K562 (cell line): ENCODE results near the gene TMF1. TPM values are rescaled to one million over a fixed set of nuclear protein-coding genes. Genes with fewer than 3 reads are reported as not detected.

Source experiments
- ARID1B ChIP-seq: fragments of 450-650 bp; IDR thresholded peaks from 2 replicates; pipeline ENCODE4 v1.6.1; 2016; ENCODE audit warnings: antibody characterized with exemption, mild to moderate bottlenecking, inconsistent platforms
- CEBPB ChIP-seq: fragments of 450-650 bp; IDR thresholded peaks from 2 replicates; pipeline ENCODE4 v1.6.1; 2016; ENCODE audit warnings: missing genetic modification characterization, missing compliant biosample characterization
- E2F3 ChIP-seq: fragments of 250-450 bp; sonication (Bioruptor Pico); IDR thresholded peaks from 2 replicates; pipeline ENCODE4 v1.4.0; 2020; ENCODE audit warnings: mild to moderate bottlenecking
- HOXB6 ChIP-seq: fragments of 250-450 bp; sonication (Bioruptor Pico); IDR thresholded peaks from 2 replicates; pipeline ENCODE4 v1.5.1; 2022; ENCODE audit warnings: mild to moderate bottlenecking, borderline replicate concordance
- NR3C1 ChIP-seq: sonication (generic); formaldehyde crosslinking; IDR thresholded peaks from 2 replicates; pipeline ENCODE4 v1.8.1; 2022; ENCODE audit warnings: missing genetic modification reagents
- POLR2A ChIP-seq: fragments of 450-650 bp; conservative IDR thresholded peaks from 2 replicates; pipeline ENCODE4 v1.6.1; 2016
- SETDB1 ChIP-seq: IDR thresholded peaks from one replicate; pipeline ENCODE4 v1.6.1; 2012; ENCODE audit warnings: low read length, control low read depth, inconsistent platforms
- SNIP1 ChIP-seq: fragments of 450-650 bp; IDR thresholded peaks from 2 replicates; pipeline ENCODE4 v1.7.1; 2017; ENCODE audit warnings: low read depth, mild to moderate bottlenecking
- STAT5B ChIP-seq: fragments of 250-450 bp; sonication (Bioruptor Pico); IDR thresholded peaks from 2 replicates; pipeline ENCODE4 v1.8.0; 2021; ENCODE audit warnings: mild to moderate bottlenecking, inconsistent platforms
- TAF1 ChIP-seq: IDR thresholded peaks from 2 replicates; pipeline ENCODE4 v1.6.1; 2011; ENCODE audit warnings: mild to moderate bottlenecking, low read length, moderate library complexity; ENCODE audit not compliant: insufficient read depth, control insufficient read depth, severe bottlenecking; ENCODE audit errors: extremely low read depth
- TBP ChIP-seq: optimal IDR thresholded peaks from 2 replicates; pipeline ENCODE3; 2011; ENCODE audit warnings: low read depth, low read length, improper control_type of control experiment
- ZNF282 ChIP-seq: sonication (generic); formaldehyde crosslinking; IDR thresholded peaks from 2 replicates; pipeline ENCODE4 v1.8.1; 2023; ENCODE audit warnings: missing genetic modification reagents
- ZNF384 ChIP-seq: IDR thresholded peaks from 2 replicates; pipeline ENCODE4 v1.6.1; 2012; ENCODE audit warnings: low read depth, low read length, improper control_type of control experiment
- ZNF512 ChIP-seq: IDR thresholded peaks from 2 replicates; pipeline ENCODE4 v1.6.1; 2016; ENCODE audit warnings: missing genetic modification characterization, missing compliant biosample characterization
- ZNF695 ChIP-seq: fragments of 450-650 bp; formaldehyde crosslinking; IDR thresholded peaks from 2 replicates; pipeline ENCODE4 v1.4.0; 2020; ENCODE audit warnings: mild to moderate bottlenecking, moderate library complexity
- polyA plus RNA-seq, 8 experiments: library from polyadenylated mRNA; depleted of rRNA in 4 of 8; stranded (reverse) in 5 of 8; unstranded in 3 of 8; fragments of >200 nt; fragmentation: Nextera tagmentation in 2 of 8; fragmentation: Illumina TruSeq in 1 of 8; extraction: Ambion mirVana in 2 of 8; extraction: Trizol in 1 of 8; gene quantifications; 2 replicates each; pipeline versions ENCODE4 v1.2.1 to v1.2.3, GENCODE V29; 2011 to 2014; ENCODE audit warnings: inconsistent platforms in 1 of 8, missing spikeins in 1 of 8
- total RNA-seq, 7 experiments: library from RNA; depleted of rRNA in 6 of 7; stranded (reverse); fragments of >200 nt in 6 of 7; fragmentation: Illumina TruSeq in 2 of 7; extraction: Trizol in 2 of 7; gene quantifications; 2 replicates each; pipeline versions ENCODE4 v1.2.1 to v1.2.3, GENCODE V29; 2011 to 2021; ENCODE audit warnings: low replicate concordance in 1 of 7
- TF ChIP-seq, protein P1 (sequence below): fragments of 450-650 bp; IDR thresholded peaks from 2 replicates; pipeline ENCODE4 v1.7.1; 2018; ENCODE audit warnings: mild to moderate bottlenecking, low read depth; ENCODE audit not compliant: partially characterized antibody
- TF ChIP-seq, protein P2 (sequence below), 2 experiments: fragments of 450-650 bp; conservative IDR thresholded peaks; 2 replicates each; pipeline ENCODE4 v1.6.1; 2017; ENCODE audit warnings: mild to moderate bottlenecking in 2 of 2, moderate library complexity in 2 of 2
- TF ChIP-seq, protein P3 (sequence below), 2 experiments: fragments of 450-650 bp; IDR thresholded peaks; 2 replicates each; pipeline ENCODE4 v1.6.1; 2016
- TF ChIP-seq, protein P4 (sequence below), 3 experiments: IDR thresholded peaks in 2 of 3; conservative IDR thresholded peaks in 1 of 3; 2 replicates each; pipeline ENCODE4 v1.5.1; 2011 to 2012; ENCODE audit warnings: low read length in 3 of 3, mild to moderate bottlenecking in 3 of 3, control low read depth in 2 of 3, improper control_type of control experiment in 1 of 3, inconsistent platforms in 1 of 3, low read depth in 1 of 3, mixed read lengths in 1 of 3, moderate library complexity in 1 of 3; ENCODE audit not compliant: insufficient read depth in 2 of 3

The TMF1 gene
- total and polyA plus RNA-seq, 9 of the 15 experiments (the other 6 are each of a cell fraction or from before 2014, with no cell fraction given) = 3.1 to 13.9 (median 10.3) TPM

GRCh38 chr3:69013253-69014021, 38.7 kb downstream of the TMF1 start, which contains the start of gene EOGT (continued):
- TF ChIP-seq, protein P1, sequence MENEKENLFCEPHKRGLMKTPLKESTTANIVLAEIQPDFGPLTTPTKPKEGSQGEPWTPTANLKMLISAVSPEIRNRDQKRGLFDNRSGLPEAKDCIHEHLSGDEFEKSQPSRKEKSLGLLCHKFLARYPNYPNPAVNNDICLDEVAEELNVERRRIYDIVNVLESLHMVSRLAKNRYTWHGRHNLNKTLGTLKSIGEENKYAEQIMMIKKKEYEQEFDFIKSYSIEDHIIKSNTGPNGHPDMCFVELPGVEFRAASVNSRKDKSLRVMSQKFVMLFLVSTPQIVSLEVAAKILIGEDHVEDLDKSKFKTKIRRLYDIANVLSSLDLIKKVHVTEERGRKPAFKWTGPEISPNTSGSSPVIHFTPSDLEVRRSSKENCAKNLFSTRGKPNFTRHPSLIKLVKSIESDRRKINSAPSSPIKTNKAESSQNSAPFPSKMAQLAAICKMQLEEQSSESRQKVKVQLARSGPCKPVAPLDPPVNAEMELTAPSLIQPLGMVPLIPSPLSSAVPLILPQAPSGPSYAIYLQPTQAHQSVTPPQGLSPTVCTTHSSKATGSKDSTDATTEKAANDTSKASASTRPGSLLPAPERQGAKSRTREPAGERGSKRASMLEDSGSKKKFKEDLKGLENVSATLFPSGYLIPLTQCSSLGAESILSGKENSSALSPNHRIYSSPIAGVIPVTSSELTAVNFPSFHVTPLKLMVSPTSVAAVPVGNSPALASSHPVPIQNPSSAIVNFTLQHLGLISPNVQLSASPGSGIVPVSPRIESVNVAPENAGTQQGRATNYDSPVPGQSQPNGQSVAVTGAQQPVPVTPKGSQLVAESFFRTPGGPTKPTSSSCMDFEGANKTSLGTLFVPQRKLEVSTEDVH = no peak
- TF ChIP-seq SETDB1 = no peak
- TF ChIP-seq TBP = peak; percentile 67
- TF ChIP-seq, protein P2, sequence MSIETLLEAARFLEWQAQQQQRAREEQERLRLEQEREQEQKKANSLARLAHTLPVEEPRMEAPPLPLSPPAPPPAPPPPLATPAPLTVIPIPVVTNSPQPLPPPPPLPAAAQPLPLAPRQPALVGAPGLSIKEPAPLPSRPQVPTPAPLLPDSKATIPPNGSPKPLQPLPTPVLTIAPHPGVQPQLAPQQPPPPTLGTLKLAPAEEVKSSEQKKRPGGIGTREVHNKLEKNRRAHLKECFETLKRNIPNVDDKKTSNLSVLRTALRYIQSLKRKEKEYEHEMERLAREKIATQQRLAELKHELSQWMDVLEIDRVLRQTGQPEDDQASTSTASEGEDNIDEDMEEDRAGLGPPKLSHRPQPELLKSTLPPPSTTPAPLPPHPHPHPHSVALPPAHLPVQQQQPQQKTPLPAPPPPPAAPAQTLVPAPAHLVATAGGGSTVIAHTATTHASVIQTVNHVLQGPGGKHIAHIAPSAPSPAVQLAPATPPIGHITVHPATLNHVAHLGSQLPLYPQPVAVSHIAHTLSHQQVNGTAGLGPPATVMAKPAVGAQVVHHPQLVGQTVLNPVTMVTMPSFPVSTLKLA (conservative IDR thresholded peaks at IDR 0.05) = peak in 1 of 2 experiments; percentile 70; a peak in 1 of 4 replicates
- TF ChIP-seq NR3C1 (CRISPR knock-in tag) = no peak
- peak; percentile 78 for TF ChIP-seq TAF1
- no peak for TF ChIP-seq STAT5B
- TF ChIP-seq E2F3 (CRISPR knock-in tag) = 0 out of 2 replicates have a peak, but pooled peaks have one; percentile 21
- TF ChIP-seq ARID1B = no peak
- TF ChIP-seq, protein P3, sequence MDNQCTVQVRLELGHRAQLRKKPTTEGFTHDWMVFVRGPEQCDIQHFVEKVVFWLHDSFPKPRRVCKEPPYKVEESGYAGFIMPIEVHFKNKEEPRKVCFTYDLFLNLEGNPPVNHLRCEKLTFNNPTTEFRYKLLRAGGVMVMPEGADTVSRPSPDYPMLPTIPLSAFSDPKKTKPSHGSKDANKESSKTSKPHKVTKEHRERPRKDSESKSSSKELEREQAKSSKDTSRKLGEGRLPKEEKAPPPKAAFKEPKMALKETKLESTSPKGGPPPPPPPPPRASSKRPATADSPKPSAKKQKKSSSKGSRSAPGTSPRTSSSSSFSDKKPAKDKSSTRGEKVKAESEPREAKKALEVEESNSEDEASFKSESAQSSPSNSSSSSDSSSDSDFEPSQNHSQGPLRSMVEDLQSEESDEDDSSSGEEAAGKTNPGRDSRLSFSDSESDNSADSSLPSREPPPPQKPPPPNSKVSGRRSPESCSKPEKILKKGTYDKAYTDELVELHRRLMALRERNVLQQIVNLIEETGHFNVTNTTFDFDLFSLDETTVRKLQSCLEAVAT (IDR thresholded peaks at IDR 0.05) = no peak
- TF ChIP-seq ZNF384 = no peak
- TF ChIP-seq, protein P4, sequence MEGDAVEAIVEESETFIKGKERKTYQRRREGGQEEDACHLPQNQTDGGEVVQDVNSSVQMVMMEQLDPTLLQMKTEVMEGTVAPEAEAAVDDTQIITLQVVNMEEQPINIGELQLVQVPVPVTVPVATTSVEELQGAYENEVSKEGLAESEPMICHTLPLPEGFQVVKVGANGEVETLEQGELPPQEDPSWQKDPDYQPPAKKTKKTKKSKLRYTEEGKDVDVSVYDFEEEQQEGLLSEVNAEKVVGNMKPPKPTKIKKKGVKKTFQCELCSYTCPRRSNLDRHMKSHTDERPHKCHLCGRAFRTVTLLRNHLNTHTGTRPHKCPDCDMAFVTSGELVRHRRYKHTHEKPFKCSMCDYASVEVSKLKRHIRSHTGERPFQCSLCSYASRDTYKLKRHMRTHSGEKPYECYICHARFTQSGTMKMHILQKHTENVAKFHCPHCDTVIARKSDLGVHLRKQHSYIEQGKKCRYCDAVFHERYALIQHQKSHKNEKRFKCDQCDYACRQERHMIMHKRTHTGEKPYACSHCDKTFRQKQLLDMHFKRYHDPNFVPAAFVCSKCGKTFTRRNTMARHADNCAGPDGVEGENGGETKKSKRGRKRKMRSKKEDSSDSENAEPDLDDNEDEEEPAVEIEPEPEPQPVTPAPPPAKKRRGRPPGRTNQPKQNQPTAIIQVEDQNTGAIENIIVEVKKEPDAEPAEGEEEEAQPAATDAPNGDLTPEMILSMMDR (IDR thresholded peaks at IDR 0.05 in 2 of 3, conservative IDR thresholded peaks at IDR 0.05 in 1 of 3; ENCODE audit: insufficient read depth in 2 of 3, low read depth in 1 of 3, low read length in 3 of 3) = peak; percentile 62 to 86 (median 70)
- TF ChIP-seq ZNF512 = no peak
- 0 out of 2 replicates have a peak, but pooled peaks have one; percentile 20 for TF ChIP-seq SNIP1
- no peak for TF ChIP-seq ZNF282 (CRISPR knock-in tag)
- peak; percentile 78 for TF ChIP-seq POLR2A
- no peak for TF ChIP-seq ZNF695 (CRISPR knock-in tag)
- no peak for TF ChIP-seq HOXB6
- TF ChIP-seq CEBPB (tag) = no peak
